GM23338 (cell line): ENCODE measurements around the gene BICDL2. TPM values are rescaled to one million over a fixed set of nuclear protein-coding genes. Genes with fewer than 3 reads are reported as not detected.

Experiments used
- ATAC-seq: fragments of 200-7000 bp; cut with Tn5 transposase; 3 replicates; pipeline ENCODE4 v1.9.1; 2020
- DNase-seq: peaks from one replicate; pipeline ENCODE4 v3.0.0-alpha.2; 2015; ENCODE audit warnings: low spot score
- H2AFZ ChIP-seq: fragments of 200-600 bp; sonication (generic); 2 replicates; pipeline ENCODE4 v1.8.0; 2016; ENCODE audit warnings: antibody characterized with exemption, mild to moderate bottlenecking, moderate library complexity
- H3F3A ChIP-seq: fragments of 200-600 bp; sonication (generic); replicated peaks from 2 replicates; pipeline ENCODE4 v1.8.0; 2017; ENCODE audit warnings: antibody characterized with exemption, mixed run types, low read depth
- H3K27ac ChIP-seq: fragments of 200-600 bp; sonication (generic); 2 replicates; pipeline ENCODE4 v1.6.1; 2016; ENCODE audit warnings: low read depth
- H3K27me3 ChIP-seq: fragments of 200-600 bp; sonication (generic); 2 replicates; pipeline ENCODE4 v1.8.0; 2016; ENCODE audit warnings: mild to moderate bottlenecking, mixed run types, moderate library complexity; ENCODE audit not compliant: insufficient read depth
- H3K36me3 ChIP-seq: fragments of 200-600 bp; sonication (generic); 2 replicates; pipeline ENCODE4 v1.8.0; 2016; ENCODE audit warnings: mild to moderate bottlenecking; ENCODE audit not compliant: insufficient read depth
- H3K4me1 ChIP-seq: fragments of 200-600 bp; sonication (generic); 2 replicates; pipeline ENCODE4 v1.8.0; 2016; ENCODE audit warnings: mild to moderate bottlenecking, moderate library complexity; ENCODE audit not compliant: insufficient read depth
- H3K4me2 ChIP-seq: fragments of 200-600 bp; sonication (generic); 2 replicates; pipeline ENCODE4 v1.7.1; 2017; ENCODE audit warnings: mixed run types
- H3K4me3 ChIP-seq: fragments of 200-600 bp; sonication (generic); 2 replicates; pipeline ENCODE4 v1.6.1; 2016; ENCODE audit warnings: mixed run types
- H3K79me2 ChIP-seq: fragments of 200-600 bp; sonication (generic); replicated peaks from 2 replicates; pipeline ENCODE4 v1.8.0; 2017; ENCODE audit warnings: mild to moderate bottlenecking; ENCODE audit not compliant: insufficient read depth
- H3K9me2 ChIP-seq: fragments of 200-600 bp; sonication (generic); 2 replicates; pipeline ENCODE4 v1.8.0; 2017; ENCODE audit not compliant: insufficient read depth
- H4K20me1 ChIP-seq: fragments of 200-600 bp; sonication (generic); replicated peaks from 2 replicates; pipeline ENCODE4 v1.8.0; 2017; ENCODE audit warnings: mild to moderate bottlenecking; ENCODE audit not compliant: insufficient read depth
- H3K27ac Mint-ChIP-seq: 2 replicates; pipeline ENCODE4 v1.8.0; 2020; ENCODE audit warnings: inconsistent platforms, mild to moderate bottlenecking, moderate library complexity, mixed read lengths
- H3K27me3 Mint-ChIP-seq: 3 replicates; pipeline ENCODE4 v1.8.0; 2022; ENCODE audit warnings: low read depth, mild to moderate bottlenecking, moderate library complexity, mixed read lengths, inconsistent platforms; ENCODE audit not compliant: insufficient read depth, poor library complexity
- H3K36me3 Mint-ChIP-seq: 3 replicates; pipeline ENCODE4 v1.8.0; 2021; ENCODE audit warnings: low read depth, mild to moderate bottlenecking, inconsistent platforms, moderate library complexity, mixed read lengths
- H3K4me1 Mint-ChIP-seq: 3 replicates; pipeline ENCODE4 v1.8.0; 2020; ENCODE audit warnings: mild to moderate bottlenecking, inconsistent platforms, mixed read lengths
- H3K4me3 Mint-ChIP-seq: 3 replicates; pipeline ENCODE4 v1.8.0; 2021; ENCODE audit warnings: moderate library complexity, mild to moderate bottlenecking, inconsistent platforms, mixed read lengths
- H3K9me3 Mint-ChIP-seq: 3 replicates; pipeline ENCODE4 v1.8.0; 2020; ENCODE audit warnings: moderate library complexity, mild to moderate bottlenecking, inconsistent platforms, mixed read lengths
- CREB1 ChIP-seq: fragments of 250-450 bp; sonication (Bioruptor Pico); IDR thresholded peaks from 2 replicates; pipeline ENCODE4 v1.5.0; 2020; ENCODE audit warnings: low read depth, mild to moderate bottlenecking, moderate library complexity
- CTCF ChIP-seq, 2 experiments: fragments of 200-600 bp in 1 of 2; sonication (generic) in 1 of 2; conservative IDR thresholded peaks; 2 replicates each; pipeline versions ENCODE4 v1.5.1 to v1.6.1; 2016 to 2017; ENCODE audit warnings: antibody characterized with exemption in 2 of 2, low read depth in 2 of 2, mild to moderate bottlenecking in 2 of 2, moderate library complexity in 1 of 2
- ETS1 ChIP-seq: IDR thresholded peaks from 2 replicates; pipeline ENCODE4 v1.6.1; 2016; ENCODE audit warnings: antibody characterized with exemption
- EZH2 ChIP-seq: fragments of 200-600 bp; sonication (generic); IDR thresholded peaks from one replicate; pipeline ENCODE4 v1.8.0; 2017; ENCODE audit warnings: antibody characterized with exemption, mild to moderate bottlenecking, low read depth; ENCODE audit not compliant: unreplicated experiment
- EZH2phosphoT487 ChIP-seq: fragments of 200-600 bp; sonication (generic); IDR thresholded peaks from one replicate; pipeline ENCODE4 v1.8.1; 2018; ENCODE audit warnings: antibody characterized with exemption; ENCODE audit not compliant: unreplicated experiment
- JUNB ChIP-seq: IDR thresholded peaks from one replicate; pipeline ENCODE4 v1.6.1; 2016; ENCODE audit warnings: antibody characterized with exemption; ENCODE audit not compliant: unreplicated experiment
- NANOG ChIP-seq: IDR thresholded peaks from 2 replicates; pipeline ENCODE4 v1.6.1; 2016; ENCODE audit warnings: antibody characterized with exemption, borderline replicate concordance
- POLR2AphosphoS5 ChIP-seq: IDR thresholded peaks from 2 replicates; pipeline ENCODE4 v1.6.1; 2016; ENCODE audit warnings: antibody characterized with exemption, low read depth
- REST ChIP-seq: IDR thresholded peaks from one replicate; pipeline ENCODE4 v1.6.1; 2018; ENCODE audit warnings: antibody characterized with exemption; ENCODE audit not compliant: unreplicated experiment
- STAT1 ChIP-seq: IDR thresholded peaks from one replicate; pipeline ENCODE4 v1.6.1; 2016; ENCODE audit warnings: antibody characterized with exemption; ENCODE audit not compliant: unreplicated experiment
- ZNF114 ChIP-seq: fragments of 250-450 bp; sonication (Bioruptor Pico); IDR thresholded peaks from 2 replicates; pipeline ENCODE4 v1.5.0; 2020; ENCODE audit warnings: mild to moderate bottlenecking, moderate library complexity
- ZNF331 ChIP-seq: fragments of 250-450 bp; sonication (Bioruptor Pico); IDR thresholded peaks from 2 replicates; pipeline ENCODE4 v1.5.0; 2020; ENCODE audit warnings: low read depth, mild to moderate bottlenecking, moderate library complexity
- ZNF462 ChIP-seq: fragments of 250-450 bp; sonication (Bioruptor Pico); IDR thresholded peaks from 2 replicates; pipeline ENCODE4 v1.5.0; 2020; ENCODE audit warnings: mild to moderate bottlenecking, moderate library complexity
- polyA plus RNA-seq: library from polyadenylated mRNA; unstranded; fragments of >200 nt; fragmentation: Nextera tagmentation; extraction: Ambion mirVana; gene quantifications from 2 replicates; pipeline ENCODE4 v1.2.1, GENCODE V29; 2016
- total RNA-seq: library from RNA; depleted of rRNA; stranded (reverse); fragments of >200 nt; shearing (Covaris generic); gene quantifications from 2 replicates; pipeline ENCODE4 v1.2.3, GENCODE V29; 2014

The BICDL2 gene
- total and polyA plus RNA-seq, 2 experiments from 2014 or later = 12.7 to 18.4 TPM

GRCh38 chr16:3042376-3042775 is 5.6 kb upstream of the BICDL2 start:
- Histone ChIP-seq H3K27me3 (peaks cover 17% of the 10 kb centered on the region), H4K20me1 (peaks cover 4% of the 10 kb centered on the region), H3K4me2 (no peak overlapping the region), H3K9me2 (no peaks in the 10 kb centered on the region), H3K4me1 (peaks cover 20% of the 10 kb centered on the region; the same call in 1 of the 2 replicates), H2AFZ (no peak overlapping the region), H3K36me3 (no peaks in the 10 kb centered on the region), H3K4me3 (no peak overlapping the region), H3F3A (peaks cover 11% of the 10 kb centered on the region; the same call in 1 of the 2 replicates), H3K27ac (no peak overlapping the region), H3K79me2 (peaks cover 5% of the 10 kb centered on the region)
- TF ChIP-seq NANOG (no peak), ZNF114 (CRISPR knock-in tag) (no peak), ZNF462 (no peak), JUNB (no peak), ZNF331 (no peak), POLR2AphosphoS5 (no peak), CTCF (conservative IDR thresholded peaks at IDR 0.05; ENCODE audit: low read depth in 2 of 2) (no peak), CREB1 (no peak), ETS1 (no peak), EZH2 (no peak), STAT1 (no peak), REST (no peak), EZH2phosphoT487 (no peak)
- no peak overlapping the region for H3K27ac Mint-ChIP-seq
- no peak overlapping the region for H3K4me3 Mint-ChIP-seq
- ATAC-seq (no peak), DNase-seq (no peak)
- peaks cover 7% of the 10 kb centered on the region; the same call in 2 of the 3 replicates for H3K9me3 Mint-ChIP-seq
- peaks cover 20% of the 10 kb centered on the region for H3K36me3 Mint-ChIP-seq
- H3K4me1 Mint-ChIP-seq = peaks cover 25% of the 10 kb centered on the region
- H3K27me3 Mint-ChIP-seq = peaks cover 18% of the 10 kb centered on the region
